Measurements from ENCODE around the gene TIGAR.
A peak's percentile ranks its signal among the peaks of the same experiment; 100 is the strongest.

Gene TIGAR

DNA sequence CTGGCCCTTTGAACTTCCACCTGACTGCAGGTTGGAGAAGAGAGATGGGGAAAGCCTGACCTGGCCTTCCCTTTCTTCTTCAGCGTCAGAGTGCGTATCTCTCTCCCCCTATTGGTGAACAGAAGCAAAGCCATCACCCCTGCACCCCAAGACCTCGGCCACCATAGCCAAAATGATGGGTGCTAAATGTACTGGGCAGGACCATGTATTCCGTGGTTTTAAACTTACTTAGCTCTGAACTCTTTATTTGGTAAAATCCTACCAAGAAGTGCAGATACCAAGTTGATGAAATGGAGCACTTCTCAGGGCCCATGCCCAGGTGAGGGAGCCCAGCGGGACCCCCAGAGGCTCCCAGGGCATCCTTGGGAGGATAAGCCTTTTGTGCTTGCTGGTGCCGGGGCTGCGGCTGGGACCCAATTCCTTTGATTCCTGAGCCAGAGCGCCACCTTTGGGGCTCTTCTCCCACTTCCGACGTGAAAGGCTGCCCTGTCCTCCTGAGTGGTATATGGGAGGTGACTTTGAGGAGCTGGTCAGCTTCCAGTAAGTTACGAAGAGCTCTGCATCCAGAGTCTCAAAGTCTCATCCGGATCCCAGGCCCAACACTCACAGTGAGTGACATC lies 38.0 kb upstream of the TIGAR start:
- DNase-seq (ENCODE audit: low read depth in 2 of 2) = no peak

- DNase-seq (ENCODE audit: low read depth in 2 of 2) = no peak
These were observed 37.3 kb upstream of the TIGAR start for GRCh38 chr12:4283512-4284255.

DNA sequence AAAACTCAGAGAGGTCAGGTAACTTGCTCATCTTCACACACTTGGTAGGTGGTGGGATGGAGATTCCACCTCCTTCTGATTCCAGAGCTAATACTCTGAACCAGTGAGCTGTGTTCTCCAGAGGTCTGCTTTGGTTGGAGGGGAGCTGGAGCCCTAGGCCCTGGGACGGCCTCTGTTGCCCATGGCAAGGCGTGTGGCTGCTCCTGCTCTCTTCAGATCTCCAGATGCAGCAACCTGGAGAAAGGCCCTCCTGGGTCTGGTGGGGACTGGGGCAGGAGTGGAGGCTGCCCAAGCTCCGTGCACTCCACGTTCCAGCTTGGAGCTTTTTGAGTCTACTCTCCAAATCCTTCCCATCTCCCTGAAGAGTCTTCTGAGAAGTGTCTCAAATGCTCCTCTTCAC lies 36.7 kb upstream of the TIGAR start:
- no peak for DNase-seq (ENCODE audit: low read depth in 2 of 2)

GRCh38 chr12:4285070-4285469 lies 35.9 kb upstream of the TIGAR start:
- no peak for DNase-seq (ENCODE audit: low read depth in 2 of 2)

- no peak for DNase-seq (ENCODE audit: low read depth in 2 of 2)
These were observed 34.8 kb upstream of the TIGAR start for GRCh38 chr12:4286228-4286627.

DNA sequence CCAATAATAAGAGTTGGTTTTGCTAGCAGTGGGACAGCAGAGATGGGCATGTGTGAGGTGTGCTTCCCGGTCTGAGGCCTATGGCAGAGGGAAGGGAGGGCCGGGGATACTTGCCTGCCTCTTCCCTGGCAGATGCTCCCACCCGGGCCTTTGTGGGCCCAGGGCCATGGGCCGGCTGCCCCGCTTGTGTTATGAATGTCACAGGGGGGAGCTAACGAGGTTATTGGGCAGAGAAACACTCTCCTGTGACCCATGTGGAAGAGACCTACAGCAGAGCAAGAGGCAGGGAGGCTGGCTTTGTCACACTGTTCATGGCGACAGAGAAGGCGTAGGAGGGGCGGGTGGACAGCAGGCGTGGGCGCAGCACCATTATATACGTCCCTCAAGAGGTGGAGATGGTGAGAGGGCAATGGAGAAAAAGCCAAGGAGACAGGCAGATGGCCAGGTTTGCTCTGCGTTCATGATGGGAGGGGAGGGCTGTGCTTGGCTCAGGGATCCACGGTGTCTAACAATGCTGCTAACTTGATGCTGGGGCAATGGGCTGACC lies 34.2 kb upstream of the TIGAR start:
- no peak for DNase-seq (ENCODE audit: low read depth in 2 of 2)

DNA sequence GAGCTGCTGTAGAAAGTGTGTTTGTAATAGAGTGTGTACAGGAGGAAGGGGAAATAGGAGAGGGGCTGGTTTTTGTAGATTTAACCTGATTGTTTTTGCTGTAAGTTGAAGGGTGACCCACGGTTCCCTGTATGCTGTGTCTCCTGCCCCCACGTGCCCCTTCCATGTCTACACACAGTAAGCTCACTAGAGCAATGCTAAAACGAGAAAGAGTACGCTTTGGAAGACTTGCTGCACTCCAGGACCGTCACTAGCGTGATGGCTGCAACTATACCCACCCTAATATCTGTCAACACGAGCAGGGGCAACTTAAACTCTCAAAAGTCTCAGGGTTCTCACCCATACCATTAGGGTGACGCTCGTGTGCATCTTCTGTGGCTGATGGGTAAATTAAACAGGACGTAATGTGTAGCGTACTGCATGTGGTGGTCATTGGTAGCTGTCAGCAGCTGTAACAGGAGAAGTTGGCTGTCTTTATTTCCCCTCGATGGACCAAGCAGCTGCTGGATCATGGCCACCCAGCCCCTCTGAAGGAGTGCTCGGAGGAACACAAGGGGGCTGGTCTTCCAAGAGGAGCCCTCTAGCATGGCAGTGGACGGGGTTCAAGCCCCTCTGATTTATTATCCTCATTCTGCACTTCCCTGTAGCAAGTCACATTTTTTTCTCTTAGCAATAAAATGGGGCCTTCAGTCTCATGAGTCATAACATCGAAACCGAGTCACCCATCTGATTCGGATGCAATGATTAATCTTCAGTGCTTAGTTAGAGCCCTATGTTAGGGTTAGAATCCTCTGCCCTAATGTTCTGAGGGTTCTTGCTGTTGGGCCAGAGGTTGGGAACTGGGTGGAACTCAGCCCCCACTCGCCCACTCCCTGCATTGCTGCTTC lies 33.4 kb upstream of the TIGAR start:
- DNase-seq (ENCODE audit: low read depth in 2 of 2) = no peak

DNA sequence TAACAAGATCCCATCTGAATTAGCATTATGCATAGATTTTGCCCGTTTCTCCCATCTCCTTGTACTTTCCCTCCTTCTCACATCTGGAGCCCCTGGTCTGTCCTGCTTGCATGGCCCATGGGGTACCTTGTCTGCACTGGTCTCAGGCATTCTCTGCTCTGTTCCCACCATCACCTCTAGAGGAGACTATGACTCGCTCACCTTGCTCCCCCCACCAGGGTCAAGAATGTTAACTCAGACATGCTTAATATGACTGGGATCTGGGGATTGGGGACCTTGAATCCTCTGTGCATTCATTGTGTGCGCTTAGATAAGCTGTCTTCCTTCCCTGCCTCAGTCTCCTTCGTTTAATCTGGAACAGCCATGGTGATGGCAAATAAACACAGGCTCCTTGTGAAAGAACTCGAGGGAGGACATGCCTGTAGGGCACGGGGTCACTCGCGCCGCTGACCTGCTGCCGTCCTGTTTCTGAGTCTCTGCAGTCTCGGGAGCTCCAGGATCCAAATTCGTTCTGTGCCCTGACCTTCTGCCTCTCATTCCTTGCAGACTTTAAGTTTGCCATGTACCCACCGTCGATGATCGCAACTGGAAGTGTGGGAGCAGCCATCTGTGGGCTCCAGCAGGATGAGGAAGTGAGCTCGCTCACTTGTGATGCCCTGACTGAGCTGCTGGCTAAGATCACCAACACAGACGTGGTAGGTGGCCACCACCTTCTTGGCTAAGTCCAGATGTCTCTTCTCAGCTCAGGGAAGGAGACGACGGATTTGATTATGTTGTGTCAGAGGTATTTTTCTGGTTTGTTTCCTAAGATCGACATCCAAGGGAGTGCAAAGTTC lies 32.5 kb upstream of the TIGAR start:
- no peak for DNase-seq (ENCODE audit: low read depth in 2 of 2)

DNA sequence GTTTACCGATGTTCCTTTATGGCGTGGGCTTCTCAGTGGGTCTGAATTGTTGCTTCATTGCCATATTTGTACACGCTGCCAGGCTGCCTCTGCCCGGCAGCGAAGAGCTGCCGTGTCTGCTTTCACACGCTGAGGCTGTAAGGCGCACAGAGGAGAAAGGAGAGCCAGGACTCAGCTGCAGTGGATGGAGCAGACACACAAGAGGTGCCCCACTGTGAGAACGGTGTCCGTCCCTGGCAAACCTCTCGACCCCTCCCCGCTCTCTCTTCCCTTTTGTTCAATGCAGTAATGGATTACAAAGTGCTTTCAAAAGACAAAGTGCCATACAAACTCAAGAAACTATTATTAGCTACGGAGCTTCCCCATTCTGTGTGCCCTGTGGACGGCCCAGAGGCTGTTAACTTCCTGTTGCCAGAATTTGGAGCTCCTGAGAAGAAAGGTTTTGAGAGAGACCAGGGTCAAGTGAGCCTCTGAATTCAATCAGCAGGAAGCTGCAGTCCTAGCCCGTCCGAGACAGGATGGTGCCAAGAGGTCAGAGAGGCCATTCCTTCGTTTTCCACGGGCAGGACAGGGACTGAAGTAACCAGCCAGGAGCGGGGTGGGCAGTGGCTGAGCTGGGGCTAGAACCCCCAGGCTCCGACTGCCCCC lies 31.7 kb upstream of the TIGAR start:
- no peak for DNase-seq (ENCODE audit: low read depth in 2 of 2)

DNA sequence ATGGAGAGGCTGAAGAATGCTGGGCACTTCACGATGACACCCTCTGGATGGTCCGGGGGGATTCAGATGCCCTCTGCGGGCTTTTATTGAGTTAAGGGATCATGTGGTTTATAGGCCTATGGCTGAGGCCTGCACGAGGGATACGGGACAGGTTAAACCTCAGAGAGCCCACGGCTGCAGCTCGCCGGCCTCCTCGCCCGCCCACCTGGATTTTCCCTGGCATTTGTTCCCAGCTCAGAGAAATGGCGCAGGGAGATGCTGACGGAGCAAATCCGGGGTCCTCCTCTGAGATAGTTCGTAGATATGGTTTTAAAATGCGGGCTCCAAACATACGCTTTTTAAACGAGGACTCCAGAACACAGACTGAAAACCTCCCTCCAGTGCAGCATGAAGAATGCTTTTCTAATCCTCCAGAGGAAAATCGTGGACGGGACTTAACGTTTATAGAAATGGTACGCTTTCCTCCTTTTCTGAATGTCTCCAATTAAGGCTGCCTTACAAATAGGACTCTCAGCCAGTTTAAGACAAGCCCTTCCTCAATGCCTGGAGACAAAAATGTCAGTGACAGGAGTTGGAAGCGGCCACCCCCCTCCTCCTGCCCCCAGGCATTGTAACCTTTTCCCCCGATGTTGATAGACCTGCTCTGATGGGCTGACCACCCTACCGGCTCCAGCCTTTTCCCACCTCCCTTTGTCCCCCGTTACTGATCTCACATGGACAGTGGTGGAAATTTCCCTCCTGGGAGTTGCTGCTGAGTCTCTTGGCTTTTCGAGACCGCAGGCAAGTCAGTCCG lies 30.8 kb upstream of the TIGAR start:
- no peak for DNase-seq (ENCODE audit: low read depth in 2 of 2)

- no peak for DNase-seq (ENCODE audit: low read depth in 2 of 2)
These were observed 28.5 kb upstream of the TIGAR start for GRCh38 chr12:4292341-4293073.

- peak in 1 of 2 experiments; percentile 47 for DNase-seq (ENCODE audit: low read depth in 2 of 2)
These were observed 27.6 kb upstream of the TIGAR start for GRCh38 chr12:4293299-4293965.

- DNase-seq (ENCODE audit: low read depth in 2 of 2) = no peak
These were observed 27.0 kb upstream of the TIGAR start for GRCh38 chr12:4293966-4294505.

DNA sequence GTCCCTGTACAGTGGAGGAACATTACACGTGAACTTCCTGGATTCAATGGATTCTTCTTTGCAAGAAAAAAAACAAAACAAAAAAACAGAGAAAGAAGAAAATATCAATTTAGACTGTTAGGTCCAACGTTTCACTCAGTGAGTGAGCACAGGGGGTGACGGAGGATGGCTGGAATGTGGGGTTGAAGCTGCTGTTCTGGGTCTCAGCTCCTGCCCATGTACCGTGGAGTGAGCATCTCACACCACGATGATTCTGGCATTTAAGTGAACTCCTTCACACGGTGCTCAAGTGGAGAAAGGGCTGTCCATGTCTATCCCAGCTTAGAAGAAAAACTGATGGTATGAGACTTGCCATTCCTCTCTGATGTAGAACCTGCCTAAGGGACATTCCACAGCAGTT lies 24.3 kb upstream of the TIGAR start:
- no peak for DNase-seq (ENCODE audit: low read depth in 2 of 2)

DNA sequence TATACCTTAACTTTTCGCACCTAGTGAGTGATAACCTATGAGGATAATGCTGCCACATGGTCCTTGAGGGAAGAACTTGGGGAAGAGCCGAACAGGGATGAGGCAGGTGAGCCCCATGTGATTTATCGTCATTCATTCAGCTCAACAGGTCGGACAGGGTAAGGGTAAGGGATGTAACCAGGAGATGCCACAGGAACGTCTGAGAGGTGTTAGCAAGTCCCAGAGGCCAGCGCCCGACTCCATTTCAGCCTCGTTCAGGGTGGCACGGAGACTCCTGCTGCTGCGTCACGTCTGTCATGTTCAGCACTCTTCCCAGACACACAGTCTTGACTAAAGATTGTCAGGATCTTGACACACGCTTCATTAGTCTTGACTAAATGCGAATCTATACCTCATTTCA lies 23.4 kb upstream of the TIGAR start:
- no peak for DNase-seq (ENCODE audit: low read depth in 2 of 2)

DNA sequence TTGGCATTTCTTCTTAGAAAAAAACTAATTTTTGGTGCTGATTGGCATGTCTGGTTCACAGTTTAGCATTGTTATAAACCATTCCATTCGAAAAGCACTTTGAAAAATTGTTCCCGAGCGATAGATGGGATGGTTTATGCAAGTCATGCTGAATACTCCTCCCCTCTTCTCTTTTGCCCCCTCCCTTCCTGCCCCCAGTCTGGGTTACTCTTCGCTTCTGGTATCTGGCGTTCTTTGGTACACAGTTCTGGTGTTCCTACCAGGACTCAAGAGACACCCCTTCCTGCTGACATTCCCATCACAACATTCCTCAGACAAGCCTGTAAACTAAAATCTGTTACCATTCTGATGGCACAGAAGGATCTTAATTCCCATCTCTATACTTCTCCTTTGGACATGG lies 20.1 kb upstream of the TIGAR start:
- DNase-seq (ENCODE audit: low read depth in 2 of 2) = no peak

GRCh38 chr12:4301932-4302501 lies 19.0 kb upstream of the TIGAR start:
- no peak for DNase-seq (ENCODE audit: low read depth in 2 of 2)

- DNase-seq (ENCODE audit: low read depth in 2 of 2) = no peak
These were observed 18.1 kb upstream of the TIGAR start for GRCh38 chr12:4302881-4303280.
